Measurements from ENCODE around the gene C1QTNF3. TPM values are rescaled to one million over a fixed set of nuclear protein-coding genes. Genes with fewer than 3 reads are reported as not detected.

The C1QTNF3 gene
- total RNA-seq, 1 experiment from 2014 or later = 2.5 TPM

DNA sequence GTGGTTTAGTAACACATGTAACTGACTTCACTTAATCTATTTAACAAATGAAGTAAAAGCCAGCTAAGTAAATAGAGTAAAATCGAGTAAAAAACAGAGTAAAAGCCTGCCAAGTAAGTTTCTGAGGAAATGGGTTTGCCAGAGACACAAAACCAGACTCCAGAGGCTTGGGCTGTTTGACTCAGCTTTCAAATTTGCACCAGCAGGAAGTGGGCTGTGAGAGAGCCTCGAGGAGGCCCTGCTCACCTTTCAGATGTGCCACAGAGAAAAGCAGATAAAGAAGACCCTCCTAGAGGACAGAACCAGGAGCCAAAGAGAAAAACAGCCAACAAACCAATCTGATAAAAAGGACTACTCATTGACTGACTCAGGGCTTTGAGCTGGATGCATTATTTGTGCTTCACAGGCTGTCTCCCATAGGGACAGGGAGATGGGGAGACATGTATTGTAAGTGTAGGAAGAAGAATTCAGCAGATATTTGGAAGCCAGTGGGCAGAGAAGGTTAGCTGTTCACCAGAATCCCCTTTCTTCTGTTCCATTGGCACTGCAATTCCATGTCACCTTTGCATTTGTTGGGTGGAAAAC lies 20.8 kb downstream of the C1QTNF3 start:
- H3K4me3 Mint-ChIP-seq (ENCODE audit: unreplicated experiment) = no peak overlapping the region
- H3K27ac Mint-ChIP-seq (ENCODE audit: unreplicated experiment) = no peak overlapping the region
- Histone ChIP-seq H3K4me3 (ENCODE audit: low read depth, low read length) (no peak overlapping the region), H3K4me1 (peaks cover 20% of the 10 kb centered on the region), H3K36me3 (ENCODE audit: control insufficient read depth, insufficient read depth, low read length) (0 out of 2 replicates have a peak, but pooled peaks cover 1% of the 10 kb centered on the region), H3K27me3 (replicated peaks; ENCODE audit: control insufficient read depth, insufficient read depth, low read length) (no peaks in the 10 kb centered on the region), H3K9me3 (no peaks in the 10 kb centered on the region)
- intact Hi-C loops (cut with micrococcal nuclease; ENCODE audit: unreplicated experiment) = no loop called here
- CTCF ChIA-PET = no interaction called here
- peaks cover 4% of the 10 kb centered on the region for H3K36me3 Mint-ChIP-seq (ENCODE audit: insufficient read depth, unreplicated experiment)
- no peaks in the 10 kb centered on the region for H3K27me3 Mint-ChIP-seq (ENCODE audit: insufficient read depth, unreplicated experiment)
- TF ChIP-seq, protein P1, sequence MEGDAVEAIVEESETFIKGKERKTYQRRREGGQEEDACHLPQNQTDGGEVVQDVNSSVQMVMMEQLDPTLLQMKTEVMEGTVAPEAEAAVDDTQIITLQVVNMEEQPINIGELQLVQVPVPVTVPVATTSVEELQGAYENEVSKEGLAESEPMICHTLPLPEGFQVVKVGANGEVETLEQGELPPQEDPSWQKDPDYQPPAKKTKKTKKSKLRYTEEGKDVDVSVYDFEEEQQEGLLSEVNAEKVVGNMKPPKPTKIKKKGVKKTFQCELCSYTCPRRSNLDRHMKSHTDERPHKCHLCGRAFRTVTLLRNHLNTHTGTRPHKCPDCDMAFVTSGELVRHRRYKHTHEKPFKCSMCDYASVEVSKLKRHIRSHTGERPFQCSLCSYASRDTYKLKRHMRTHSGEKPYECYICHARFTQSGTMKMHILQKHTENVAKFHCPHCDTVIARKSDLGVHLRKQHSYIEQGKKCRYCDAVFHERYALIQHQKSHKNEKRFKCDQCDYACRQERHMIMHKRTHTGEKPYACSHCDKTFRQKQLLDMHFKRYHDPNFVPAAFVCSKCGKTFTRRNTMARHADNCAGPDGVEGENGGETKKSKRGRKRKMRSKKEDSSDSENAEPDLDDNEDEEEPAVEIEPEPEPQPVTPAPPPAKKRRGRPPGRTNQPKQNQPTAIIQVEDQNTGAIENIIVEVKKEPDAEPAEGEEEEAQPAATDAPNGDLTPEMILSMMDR (IDR thresholded peaks at IDR 0.05; ENCODE audit: insufficient read depth in 1 of 2, low read depth in 1 of 2, low read length in 1 of 2, severe bottlenecking in 1 of 2, unreplicated experiment in 1 of 2) = no peak
- no peak for DNase-seq
- no peaks in the 10 kb centered on the region for H3K9me3 Mint-ChIP-seq (ENCODE audit: unreplicated experiment)
- peaks cover 29% of the 10 kb centered on the region for H3K4me1 Mint-ChIP-seq (ENCODE audit: low read depth, unreplicated experiment)
- no TSS peak for BruUV-seq (replicated peaks)
- POLR2A ChIA-PET = no interaction called here

DNA sequence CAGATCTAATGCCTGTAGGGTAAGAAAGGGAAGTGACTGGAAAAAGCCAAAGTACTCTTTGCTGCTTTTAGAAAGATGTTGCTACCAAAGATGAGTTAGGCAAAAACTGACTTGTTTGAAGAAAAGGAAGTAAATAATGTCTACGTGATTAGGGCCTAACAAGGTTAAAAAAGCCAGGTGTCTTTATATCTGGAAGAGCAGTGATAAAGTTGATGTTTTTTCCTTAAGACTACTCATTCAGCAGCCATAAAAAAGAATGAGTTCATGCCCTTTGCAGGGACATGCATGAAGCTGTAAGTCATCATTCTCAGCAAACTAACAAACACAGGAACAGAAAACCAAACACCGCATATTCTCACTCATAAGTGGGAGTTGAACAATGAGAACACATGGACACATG lies 21.7 kb downstream of the C1QTNF3 start:
- DNase-seq = no peak
- TF ChIP-seq, protein P1 (IDR thresholded peaks at IDR 0.05; ENCODE audit: insufficient read depth in 1 of 2, low read depth in 1 of 2, low read length in 1 of 2, severe bottlenecking in 1 of 2, unreplicated experiment in 1 of 2) = no peak
- Mint-ChIP-seq H3K27me3 (ENCODE audit: insufficient read depth, unreplicated experiment) (no peaks in the 10 kb centered on the region), H3K27ac (ENCODE audit: unreplicated experiment) (peak overlapping the region; percentile 33), H3K4me1 (ENCODE audit: low read depth, unreplicated experiment) (peaks cover 34% of the 10 kb centered on the region), H3K9me3 (ENCODE audit: unreplicated experiment) (no peaks in the 10 kb centered on the region), H3K4me3 (ENCODE audit: unreplicated experiment) (no peak overlapping the region), H3K36me3 (ENCODE audit: insufficient read depth, unreplicated experiment) (peaks cover 4% of the 10 kb centered on the region)
- no peaks in the 10 kb centered on the region for H3K27me3 ChIP-seq (replicated peaks; ENCODE audit: control insufficient read depth, insufficient read depth, low read length)
- intact Hi-C loops (cut with micrococcal nuclease; ENCODE audit: unreplicated experiment) = no loop called here
- CTCF ChIA-PET = interaction anchor here (0.7 kb wide), 1 partner anchor 14 kb away, joined by 5 read pairs; no protein-coding TSS in a partner anchor
- no peak overlapping the region for H3K4me3 ChIP-seq (ENCODE audit: low read depth, low read length)
- no peaks in the 10 kb centered on the region for H3K9me3 ChIP-seq
- peaks cover 26% of the 10 kb centered on the region for H3K4me1 ChIP-seq
- H3K36me3 ChIP-seq (ENCODE audit: control insufficient read depth, insufficient read depth, low read length) = 0 out of 2 replicates have a peak, but pooled peaks cover 1% of the 10 kb centered on the region
- BruUV-seq (replicated peaks) = no TSS peak
- POLR2A ChIA-PET = interaction anchor here (0.9 kb wide), 1 partner anchor 14 kb away, joined by 4 read pairs; the partner anchor contains the start of gene AMACR

DNA sequence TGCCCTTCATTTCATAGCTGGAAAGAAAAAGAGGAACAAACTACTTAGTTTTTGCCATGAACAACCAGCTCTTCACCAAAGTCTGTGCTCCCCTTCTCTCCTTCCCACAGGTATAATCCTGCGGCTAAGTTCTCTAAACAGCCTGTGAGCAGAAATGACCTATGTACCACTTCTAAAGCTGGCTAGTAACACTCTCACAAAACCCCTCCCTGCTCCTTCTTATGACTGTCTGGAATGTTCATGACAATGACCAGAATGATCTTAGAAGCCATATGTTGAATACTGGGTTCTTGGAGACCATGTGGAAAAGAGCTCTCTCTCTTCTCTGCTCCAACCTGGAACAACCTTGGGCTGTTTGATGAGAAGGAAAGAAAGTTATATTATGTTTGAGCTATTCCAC lies 22.3 kb downstream of the C1QTNF3 start:
- intact Hi-C loops (cut with micrococcal nuclease; ENCODE audit: unreplicated experiment) = no loop called here
- Histone ChIP-seq H3K9me3 (no peaks in the 10 kb centered on the region), H3K4me3 (ENCODE audit: low read depth, low read length) (no peak overlapping the region), H3K4me1 (peaks cover 26% of the 10 kb centered on the region), H3K27me3 (replicated peaks; ENCODE audit: control insufficient read depth, insufficient read depth, low read length) (no peaks in the 10 kb centered on the region), H3K36me3 (ENCODE audit: control insufficient read depth, insufficient read depth, low read length) (0 out of 2 replicates have a peak, but pooled peaks cover 1% of the 10 kb centered on the region)
- DNase-seq = no peak
- H3K27me3 Mint-ChIP-seq (ENCODE audit: insufficient read depth, unreplicated experiment) = no peaks in the 10 kb centered on the region
- peak overlapping the region; percentile 33 for H3K27ac Mint-ChIP-seq (ENCODE audit: unreplicated experiment)
- POLR2A ChIA-PET = interaction anchor here (0.9 kb wide), 1 partner anchor 13 kb away, joined by 4 read pairs; the partner anchor contains the start of gene AMACR
- BruUV-seq (replicated peaks) = no TSS peak
- no peaks in the 10 kb centered on the region for H3K9me3 Mint-ChIP-seq (ENCODE audit: unreplicated experiment)
- H3K4me3 Mint-ChIP-seq (ENCODE audit: unreplicated experiment) = no peak overlapping the region
- CTCF ChIA-PET = interaction anchor here (0.7 kb wide), 1 partner anchor 15 kb away, joined by 5 read pairs; no protein-coding TSS in a partner anchor
- H3K36me3 Mint-ChIP-seq (ENCODE audit: insufficient read depth, unreplicated experiment) = peaks cover 4% of the 10 kb centered on the region
- H3K4me1 Mint-ChIP-seq (ENCODE audit: low read depth, unreplicated experiment) = peaks cover 32% of the 10 kb centered on the region
- TF ChIP-seq, protein P1 (IDR thresholded peaks at IDR 0.05; ENCODE audit: insufficient read depth in 1 of 2, low read depth in 1 of 2, low read length in 1 of 2, severe bottlenecking in 1 of 2, unreplicated experiment in 1 of 2) = no peak

Measured in Caco-2 (cell line).